DND-41 (cell line): Measurements from ENCODE around the gene VAC14.

ENCODE experiments used
- ATAC-seq: fragments of 200-7000 bp; cut with Tn5 transposase; 3 replicates; pipeline ENCODE4 v1.9.1; 2021; ENCODE audit warnings: low read depth; ENCODE audit not compliant: insufficient read depth
- DNase-seq: peaks from one replicate; pipeline ENCODE4 v3.0.0-alpha.2; 2020
- H2AFZ ChIP-seq: 2 replicates; pipeline ENCODE4 v1.6.0; 2012; ENCODE audit warnings: low read depth, low read length
- H3K27ac ChIP-seq: 2 replicates; pipeline ENCODE4 v1.5.1; 2012; ENCODE audit warnings: low read length, inconsistent platforms
- H3K27me3 ChIP-seq: fragments of 200-600 bp; sonication (generic); 2 replicates; pipeline ENCODE4 v1.6.0; 2012; ENCODE audit warnings: low read length, mild to moderate bottlenecking, inconsistent platforms; ENCODE audit not compliant: insufficient read depth, poor library complexity
- H3K36me3 ChIP-seq: 2 replicates; pipeline ENCODE4 v1.5.1; 2012; ENCODE audit warnings: low read length, inconsistent platforms; ENCODE audit not compliant: insufficient read depth
- H3K4me1 ChIP-seq: 2 replicates; pipeline ENCODE4 v1.5.1; 2012; ENCODE audit warnings: mild to moderate bottlenecking, low read length; ENCODE audit not compliant: insufficient read depth
- H3K4me2 ChIP-seq: 2 replicates; pipeline ENCODE4 v1.6.0; 2012; ENCODE audit warnings: mild to moderate bottlenecking, moderate library complexity, low read length, inconsistent platforms; ENCODE audit not compliant: insufficient read depth
- H3K4me3 ChIP-seq, 2 experiments: fragments of 200-600 bp in 1 of 2; shearing (Covaris generic) in 1 of 2; 2 replicates each; pipeline ENCODE4 v1.5.1; 2012 to 2016; ENCODE audit warnings: inconsistent platforms in 2 of 2, low read length in 2 of 2, mild to moderate bottlenecking in 2 of 2, low read depth in 1 of 2, moderate library complexity in 1 of 2
- H3K79me2 ChIP-seq: 2 replicates; pipeline ENCODE4 v1.6.0; 2012; ENCODE audit warnings: low read length, inconsistent platforms; ENCODE audit not compliant: insufficient read depth
- H3K9ac ChIP-seq: 2 replicates; pipeline ENCODE4 v1.6.0; 2012; ENCODE audit warnings: low read depth, mild to moderate bottlenecking, inconsistent platforms, low read length, moderate library complexity
- H3K9me3 ChIP-seq: 2 replicates; pipeline ENCODE4 v1.5.1; 2012; ENCODE audit warnings: low read length, moderate library complexity, mild to moderate bottlenecking, inconsistent platforms; ENCODE audit not compliant: insufficient read depth, severe bottlenecking
- H4K20me1 ChIP-seq: 2 replicates; pipeline ENCODE4 v1.6.0; 2012; ENCODE audit warnings: low read length; ENCODE audit not compliant: insufficient read depth
- EZH2 ChIP-seq: IDR thresholded peaks from 3 replicates; pipeline ENCODE4 v1.6.1; 2012; ENCODE audit warnings: borderline replicate concordance, low read depth, mild to moderate bottlenecking, moderate library complexity, low read length, inconsistent platforms; ENCODE audit not compliant: severe bottlenecking
- TF ChIP-seq, protein P1 (sequence below): IDR thresholded peaks from 2 replicates; pipeline ENCODE4 v1.5.1; 2012; ENCODE audit warnings: borderline replicate concordance, low read length, moderate library complexity, mild to moderate bottlenecking; ENCODE audit not compliant: poor library complexity, severe bottlenecking; ENCODE audit errors: extremely low read depth

Gene VAC14

GRCh38 chr16:70724146-70725023 lies 76.6 kb downstream of the VAC14 start:
- Histone ChIP-seq H3K4me1 (no peaks in the 10 kb centered on the region), H3K9me3 (no peaks in the 10 kb centered on the region), H3K27ac (no peak overlapping the region), H3K4me2 (no peak overlapping the region), H3K27me3 (no peaks in the 10 kb centered on the region), H3K36me3 (peaks cover 47% of the 10 kb centered on the region), H2AFZ (no peak overlapping the region), H3K79me2 (no peaks in the 10 kb centered on the region), H4K20me1 (0 out of 2 replicates have a peak, but pooled peaks cover 2% of the 10 kb centered on the region), H3K9ac (no peak overlapping the region), H3K4me3 (no peak overlapping the region)
- DNase-seq (no peak), ATAC-seq (no peak)
- TF ChIP-seq, protein P1, sequence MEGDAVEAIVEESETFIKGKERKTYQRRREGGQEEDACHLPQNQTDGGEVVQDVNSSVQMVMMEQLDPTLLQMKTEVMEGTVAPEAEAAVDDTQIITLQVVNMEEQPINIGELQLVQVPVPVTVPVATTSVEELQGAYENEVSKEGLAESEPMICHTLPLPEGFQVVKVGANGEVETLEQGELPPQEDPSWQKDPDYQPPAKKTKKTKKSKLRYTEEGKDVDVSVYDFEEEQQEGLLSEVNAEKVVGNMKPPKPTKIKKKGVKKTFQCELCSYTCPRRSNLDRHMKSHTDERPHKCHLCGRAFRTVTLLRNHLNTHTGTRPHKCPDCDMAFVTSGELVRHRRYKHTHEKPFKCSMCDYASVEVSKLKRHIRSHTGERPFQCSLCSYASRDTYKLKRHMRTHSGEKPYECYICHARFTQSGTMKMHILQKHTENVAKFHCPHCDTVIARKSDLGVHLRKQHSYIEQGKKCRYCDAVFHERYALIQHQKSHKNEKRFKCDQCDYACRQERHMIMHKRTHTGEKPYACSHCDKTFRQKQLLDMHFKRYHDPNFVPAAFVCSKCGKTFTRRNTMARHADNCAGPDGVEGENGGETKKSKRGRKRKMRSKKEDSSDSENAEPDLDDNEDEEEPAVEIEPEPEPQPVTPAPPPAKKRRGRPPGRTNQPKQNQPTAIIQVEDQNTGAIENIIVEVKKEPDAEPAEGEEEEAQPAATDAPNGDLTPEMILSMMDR = no peak
- no peak for TF ChIP-seq EZH2

- H3K27ac ChIP-seq = no peak overlapping the region
- H3K9ac ChIP-seq = no peak overlapping the region
- no peaks in the 10 kb centered on the region for H3K27me3 ChIP-seq
- no peak for TF ChIP-seq EZH2
- TF ChIP-seq, protein P1 = no peak
- H3K4me1 ChIP-seq = no peaks in the 10 kb centered on the region
- no peak overlapping the region for H3K4me2 ChIP-seq
- H3K9me3 ChIP-seq = no peaks in the 10 kb centered on the region
- H3K36me3 ChIP-seq = peaks cover 40% of the 10 kb centered on the region
- no peak for DNase-seq
- no peak overlapping the region for H2AFZ ChIP-seq
- no peaks in the 10 kb centered on the region for H3K79me2 ChIP-seq
- H3K4me3 ChIP-seq = no peak overlapping the region
- 0 out of 2 replicates have a peak, but pooled peaks cover 2% of the 10 kb centered on the region for H4K20me1 ChIP-seq
- no peak for ATAC-seq
Measured at GRCh38 chr16:70723740-70724145, 77.2 kb downstream of the VAC14 start.

DNA sequence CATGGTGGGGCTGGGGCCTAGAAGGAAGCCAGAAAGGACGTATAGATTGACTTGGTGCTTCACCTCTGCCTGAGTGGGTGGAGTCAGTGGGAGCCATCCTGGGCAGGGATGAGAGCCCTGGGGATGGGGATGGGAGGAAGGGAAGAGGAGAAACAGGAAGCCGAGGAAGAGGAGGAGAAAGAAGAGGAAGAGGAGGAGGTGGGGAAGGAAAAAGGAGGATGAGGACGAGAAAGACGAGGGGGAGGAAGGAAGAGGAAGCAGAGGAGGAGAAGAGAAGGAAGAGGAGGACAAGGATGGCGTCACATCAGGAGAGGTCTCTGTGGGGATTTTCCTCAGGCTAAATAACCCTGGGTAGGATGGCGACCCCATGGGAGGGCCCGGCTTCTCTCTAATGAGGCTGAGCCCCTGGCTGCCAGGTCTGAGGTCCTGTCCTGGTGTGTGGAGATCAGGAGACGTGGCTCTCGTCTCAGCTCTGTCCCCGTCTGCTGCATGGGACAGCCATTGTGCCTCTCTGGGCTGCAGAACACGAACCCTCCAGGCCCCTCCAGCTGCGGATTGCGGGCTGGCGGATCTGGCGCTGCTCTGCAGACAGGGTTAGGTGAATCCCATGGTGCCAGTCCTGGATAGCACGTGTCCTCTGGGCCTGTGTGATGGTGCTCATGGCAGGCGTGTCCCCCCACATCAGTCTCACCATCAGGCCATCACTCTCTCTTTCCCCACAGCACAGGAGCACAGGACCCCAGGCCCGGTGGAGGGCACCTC lies 79.6 kb downstream of the VAC14 start:
- no peak for DNase-seq
- TF ChIP-seq, protein P1 = no peak
- no peak for TF ChIP-seq EZH2
- no peaks in the 10 kb centered on the region for H3K27me3 ChIP-seq
- no peak overlapping the region for H2AFZ ChIP-seq
- no peak for ATAC-seq
- no peak overlapping the region for H3K4me2 ChIP-seq
- no peaks in the 10 kb centered on the region for H3K4me1 ChIP-seq
- H3K27ac ChIP-seq = no peak overlapping the region
- no peak overlapping the region for H3K4me3 ChIP-seq
- H3K36me3 ChIP-seq = peaks cover 21% of the 10 kb centered on the region
- H3K79me2 ChIP-seq = no peaks in the 10 kb centered on the region
- H3K9ac ChIP-seq = no peak overlapping the region
- no peaks in the 10 kb centered on the region for H4K20me1 ChIP-seq
- no peaks in the 10 kb centered on the region for H3K9me3 ChIP-seq
